Measurements from ENCODE around the gene TNS3.

GRCh38 chr7:47358357-47358756 lies 223.6 kb downstream of the TNS3 start:
- TF ChIP-seq CTCF (IDR thresholded peaks at IDR 0.05; ENCODE audit: low read depth, low read length), result no peak
- TF ChIP-seq MAX (IDR thresholded peaks at IDR 0.05; ENCODE audit: low read depth, low read length), result no peak
